Prostate gland (tissue), 2 donors: Measurements from ENCODE around the gene TRIO.

Experiments
- POLR2A ChIP-seq: fragments of 450-650 bp; IDR thresholded peaks from one replicate; pipeline ENCODE4 v1.6.1; 2016; ENCODE audit warnings: antibody characterized with exemption, mild to moderate bottlenecking
- POLR2AphosphoS5 ChIP-seq: sonication (generic); formaldehyde crosslinking; IDR thresholded peaks from one replicate; pipeline ENCODE4 v1.6.1; 2017; ENCODE audit warnings: antibody characterized with exemption
- TF ChIP-seq, protein P1 (sequence below), 4 experiments: fragments of 200-600 bp in 2 of 4; fragments of 450-650 bp in 2 of 4; sonication (generic) in 2 of 4; IDR thresholded peaks; 1 replicate in 3 of 4; 2 replicates in 1 of 4; pipeline ENCODE4 v1.5.1; 2016 to 2019; ENCODE audit warnings: antibody characterized with exemption in 4 of 4, mild to moderate bottlenecking in 2 of 4, moderate library complexity in 2 of 4

DNA sequence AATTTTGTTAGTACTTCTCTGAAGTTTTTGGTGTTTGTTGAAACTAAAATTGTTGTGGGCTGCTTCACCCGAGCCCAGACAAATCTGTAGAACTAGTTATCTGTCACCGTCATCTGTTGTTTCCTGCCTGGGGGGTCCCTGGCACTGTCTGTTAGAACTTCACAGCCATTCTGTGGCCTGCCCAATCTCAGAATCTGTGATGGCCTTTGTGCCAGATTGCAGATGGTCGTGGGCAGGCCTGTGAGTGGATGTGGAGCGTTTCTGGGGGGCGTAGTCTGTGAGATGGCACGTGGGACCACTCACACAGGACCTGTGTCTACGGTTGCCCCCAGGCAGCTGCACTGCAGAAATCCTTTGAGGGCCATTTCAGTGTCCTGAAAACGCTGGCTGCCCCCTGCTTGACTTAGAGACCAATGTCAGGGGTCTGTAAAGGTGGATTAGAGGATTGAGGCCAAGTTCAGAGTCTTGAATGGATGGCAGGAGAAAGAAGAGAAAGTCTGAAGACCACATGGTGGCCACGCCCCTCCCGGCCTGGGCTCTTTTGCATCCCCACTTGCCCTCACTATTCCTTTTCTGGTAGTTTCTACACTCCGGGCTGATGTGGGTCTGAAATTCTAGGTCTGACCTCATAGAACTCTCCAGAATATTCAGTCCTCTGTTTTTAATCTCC is 38.3 kb downstream of the TRIO start:
- TF ChIP-seq, protein P1, sequence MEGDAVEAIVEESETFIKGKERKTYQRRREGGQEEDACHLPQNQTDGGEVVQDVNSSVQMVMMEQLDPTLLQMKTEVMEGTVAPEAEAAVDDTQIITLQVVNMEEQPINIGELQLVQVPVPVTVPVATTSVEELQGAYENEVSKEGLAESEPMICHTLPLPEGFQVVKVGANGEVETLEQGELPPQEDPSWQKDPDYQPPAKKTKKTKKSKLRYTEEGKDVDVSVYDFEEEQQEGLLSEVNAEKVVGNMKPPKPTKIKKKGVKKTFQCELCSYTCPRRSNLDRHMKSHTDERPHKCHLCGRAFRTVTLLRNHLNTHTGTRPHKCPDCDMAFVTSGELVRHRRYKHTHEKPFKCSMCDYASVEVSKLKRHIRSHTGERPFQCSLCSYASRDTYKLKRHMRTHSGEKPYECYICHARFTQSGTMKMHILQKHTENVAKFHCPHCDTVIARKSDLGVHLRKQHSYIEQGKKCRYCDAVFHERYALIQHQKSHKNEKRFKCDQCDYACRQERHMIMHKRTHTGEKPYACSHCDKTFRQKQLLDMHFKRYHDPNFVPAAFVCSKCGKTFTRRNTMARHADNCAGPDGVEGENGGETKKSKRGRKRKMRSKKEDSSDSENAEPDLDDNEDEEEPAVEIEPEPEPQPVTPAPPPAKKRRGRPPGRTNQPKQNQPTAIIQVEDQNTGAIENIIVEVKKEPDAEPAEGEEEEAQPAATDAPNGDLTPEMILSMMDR (IDR thresholded peaks at IDR 0.05), result no peak
- TF ChIP-seq POLR2A (no peak), POLR2AphosphoS5 (no peak)
